Endodermal cell (in vitro differentiated cells): Measurements from ENCODE around the gene CYP46A1. TPM values are rescaled to one million over a fixed set of nuclear protein-coding genes. Genes with fewer than 3 reads are reported as not detected.

Experiments used
- DNase-seq: peaks from one replicate; pipeline ENCODE4 v3.0.0-alpha.2; 2017
- H3K27ac ChIP-seq: 2 replicates; pipeline ENCODE4 v1.5.1; 2013; ENCODE audit warnings: mild to moderate bottlenecking, low read depth, low read length, moderate library complexity
- H3K27me3 ChIP-seq: 2 replicates; pipeline ENCODE4 v1.6.1; 2013; ENCODE audit warnings: mild to moderate bottlenecking, low read length, moderate library complexity; ENCODE audit not compliant: insufficient read depth, control insufficient read depth, poor library complexity, severe bottlenecking
- H3K36me3 ChIP-seq: 2 replicates; pipeline ENCODE4 v1.7.0; 2013; ENCODE audit warnings: mild to moderate bottlenecking, low read length, moderate library complexity; ENCODE audit not compliant: control insufficient read depth, insufficient read depth
- H3K4me1 ChIP-seq: one replicate; pipeline ENCODE4 v1.7.0; 2013; ENCODE audit warnings: low read length; ENCODE audit not compliant: control insufficient read depth, insufficient read depth
- H3K4me3 ChIP-seq: 2 replicates; pipeline ENCODE4 v1.5.1; 2013; ENCODE audit warnings: mild to moderate bottlenecking, low read length, moderate library complexity
- H3K9ac ChIP-seq: 2 replicates; pipeline ENCODE4 v1.6.1; 2013; ENCODE audit warnings: mild to moderate bottlenecking, low read length, moderate library complexity; ENCODE audit not compliant: poor library complexity, severe bottlenecking; ENCODE audit errors: extremely low read depth
- H3K9me3 ChIP-seq: 2 replicates; pipeline ENCODE4 v1.6.1; 2013; ENCODE audit warnings: mild to moderate bottlenecking, low read length, moderate library complexity; ENCODE audit not compliant: control insufficient read depth
- H3K27ac Mint-ChIP-seq: 2 replicates; pipeline ENCODE4 v1.8.0; 2020; ENCODE audit warnings: mixed read lengths
- H3K27me3 Mint-ChIP-seq: 2 replicates; pipeline ENCODE4 v1.8.0; 2021; ENCODE audit warnings: mild to moderate bottlenecking, mixed read lengths; ENCODE audit not compliant: insufficient read depth
- H3K36me3 Mint-ChIP-seq: 2 replicates; pipeline ENCODE4 v1.8.0; 2020; ENCODE audit warnings: low read depth, mixed read lengths
- H3K4me1 Mint-ChIP-seq: 2 replicates; pipeline ENCODE4 v1.8.0; 2020; ENCODE audit warnings: mixed read lengths
- H3K4me3 Mint-ChIP-seq: 2 replicates; pipeline ENCODE4 v1.8.0; 2020; ENCODE audit warnings: mild to moderate bottlenecking, moderate library complexity, mixed read lengths
- H3K9me3 Mint-ChIP-seq: 2 replicates; pipeline ENCODE4 v1.8.0; 2020; ENCODE audit warnings: mild to moderate bottlenecking, mixed read lengths
- CTCF ChIP-seq: fragments of 200-600 bp; sonication (generic); conservative IDR thresholded peaks from 2 replicates; pipeline ENCODE4 v1.5.0; 2021; ENCODE audit warnings: antibody characterized with exemption, mild to moderate bottlenecking
- whole genome bisulfite sequencing, 2 experiments: methylation state at CpG; one replicate each; pipeline versions ENCODE4 v1.1.5 to v1.1.7; 2013; ENCODE audit warnings: missing lambda C conversion rate in 2 of 2, mixed read lengths in 1 of 2; ENCODE audit not compliant: insufficient coverage in 1 of 2, insufficient read length in 1 of 2; 5-methylcytosine and 5-hydroxymethylcytosine counted together
- total RNA-seq, 2 donors: library from RNA; stranded (reverse); fragmentation: NEBNext Ultra II Directional in 1 of 2; extraction: Animal tissue kit (Norgen Biotek cat#: 25700) in 1 of 2; gene quantifications; 2 replicates in 1 of 2; 3 replicates in 1 of 2; pipeline ENCODE4 v1.2.1, GENCODE V29; 2021

Gene CYP46A1
- total RNA-seq, 2 donors from 2014 or later = 0.55 to 0.57 TPM

DNA sequence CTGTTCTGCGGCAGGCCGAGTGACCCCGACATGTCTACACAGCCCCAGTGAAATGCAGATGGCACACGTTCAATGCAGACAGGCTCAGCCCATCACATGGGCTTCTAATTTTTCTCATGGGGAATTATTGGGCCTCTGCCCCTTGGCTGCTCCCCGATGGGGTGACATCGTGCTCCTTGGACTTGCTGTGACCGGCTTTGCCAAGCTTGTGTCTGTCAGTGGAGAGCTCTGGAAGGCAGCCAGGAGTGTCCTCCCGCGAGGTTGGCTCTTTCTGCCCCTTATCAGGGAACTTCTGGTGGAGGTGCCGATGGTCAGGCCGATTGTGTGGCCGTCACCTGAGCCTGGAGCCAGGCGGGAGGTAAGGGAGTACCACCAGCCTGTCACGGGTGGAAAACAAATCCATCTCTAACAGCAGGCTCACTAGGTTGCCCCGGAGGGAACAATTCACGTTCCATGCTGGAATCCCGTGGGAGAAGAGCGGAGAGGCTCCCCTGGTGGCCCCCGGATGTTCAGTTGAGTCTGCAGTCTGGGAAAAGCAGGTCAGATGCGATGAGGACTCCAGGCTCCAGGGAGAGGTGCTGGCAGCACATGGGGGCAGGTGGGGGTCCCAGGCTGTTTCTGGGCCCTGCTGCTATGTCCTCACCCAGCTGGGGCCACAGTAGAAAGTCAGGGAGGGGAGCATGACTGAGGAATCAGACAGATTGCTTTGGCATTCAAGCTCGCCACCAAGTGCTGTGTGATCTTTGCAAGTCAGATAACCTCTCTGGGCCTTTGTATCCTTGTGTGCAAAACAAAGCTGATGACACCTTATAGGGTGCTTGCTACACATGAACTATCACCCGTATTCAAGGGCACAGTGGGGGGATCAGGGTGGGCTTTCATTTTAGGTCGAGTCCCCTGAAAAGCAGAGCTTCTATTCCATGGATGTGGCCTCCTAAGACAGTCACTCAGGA, 65.9 kb downstream of the CYP46A1 start:
- H3K4me3 ChIP-seq = no peak overlapping the region
- no peaks in the 10 kb centered on the region for H3K27me3 ChIP-seq
- Mint-ChIP-seq H3K4me1 (no peaks in the 10 kb centered on the region), H3K27me3 (peaks cover 37% of the 10 kb centered on the region), H3K9me3 (no peaks in the 10 kb centered on the region), H3K36me3 (no peaks in the 10 kb centered on the region), H3K4me3 (no peak overlapping the region), H3K27ac (no peak overlapping the region)
- TF ChIP-seq CTCF = no peak
- WGBS, 2 experiments = 88% methylated on average over 17 to 23 of the region's 23 CpGs
- H3K36me3 ChIP-seq = no peaks in the 10 kb centered on the region
- no peaks in the 10 kb centered on the region for H3K4me1 ChIP-seq
- DNase-seq = no peak
- H3K27ac ChIP-seq = no peak overlapping the region
- H3K9me3 ChIP-seq = no peaks in the 10 kb centered on the region
- H3K9ac ChIP-seq = no peak overlapping the region

GRCh38 chr14:99750746-99751450, 66.8 kb downstream of the CYP46A1 start:
- 94 to 96% methylated on average over 4 to 11 of the region's 11 CpGs for WGBS, 2 experiments
- H3K9me3 Mint-ChIP-seq = no peaks in the 10 kb centered on the region
- no peak for TF ChIP-seq CTCF
- Histone ChIP-seq H3K9me3 (no peaks in the 10 kb centered on the region), H3K36me3 (no peaks in the 10 kb centered on the region), H3K9ac (no peak overlapping the region), H3K4me3 (no peak overlapping the region), H3K4me1 (no peaks in the 10 kb centered on the region), H3K27me3 (no peaks in the 10 kb centered on the region), H3K27ac (no peak overlapping the region)
- H3K27me3 Mint-ChIP-seq = peaks cover 33% of the 10 kb centered on the region
- no peak for DNase-seq
- H3K27ac Mint-ChIP-seq = no peak overlapping the region
- no peaks in the 10 kb centered on the region for H3K36me3 Mint-ChIP-seq
- no peak overlapping the region for H3K4me3 Mint-ChIP-seq
- no peaks in the 10 kb centered on the region for H3K4me1 Mint-ChIP-seq

DNA sequence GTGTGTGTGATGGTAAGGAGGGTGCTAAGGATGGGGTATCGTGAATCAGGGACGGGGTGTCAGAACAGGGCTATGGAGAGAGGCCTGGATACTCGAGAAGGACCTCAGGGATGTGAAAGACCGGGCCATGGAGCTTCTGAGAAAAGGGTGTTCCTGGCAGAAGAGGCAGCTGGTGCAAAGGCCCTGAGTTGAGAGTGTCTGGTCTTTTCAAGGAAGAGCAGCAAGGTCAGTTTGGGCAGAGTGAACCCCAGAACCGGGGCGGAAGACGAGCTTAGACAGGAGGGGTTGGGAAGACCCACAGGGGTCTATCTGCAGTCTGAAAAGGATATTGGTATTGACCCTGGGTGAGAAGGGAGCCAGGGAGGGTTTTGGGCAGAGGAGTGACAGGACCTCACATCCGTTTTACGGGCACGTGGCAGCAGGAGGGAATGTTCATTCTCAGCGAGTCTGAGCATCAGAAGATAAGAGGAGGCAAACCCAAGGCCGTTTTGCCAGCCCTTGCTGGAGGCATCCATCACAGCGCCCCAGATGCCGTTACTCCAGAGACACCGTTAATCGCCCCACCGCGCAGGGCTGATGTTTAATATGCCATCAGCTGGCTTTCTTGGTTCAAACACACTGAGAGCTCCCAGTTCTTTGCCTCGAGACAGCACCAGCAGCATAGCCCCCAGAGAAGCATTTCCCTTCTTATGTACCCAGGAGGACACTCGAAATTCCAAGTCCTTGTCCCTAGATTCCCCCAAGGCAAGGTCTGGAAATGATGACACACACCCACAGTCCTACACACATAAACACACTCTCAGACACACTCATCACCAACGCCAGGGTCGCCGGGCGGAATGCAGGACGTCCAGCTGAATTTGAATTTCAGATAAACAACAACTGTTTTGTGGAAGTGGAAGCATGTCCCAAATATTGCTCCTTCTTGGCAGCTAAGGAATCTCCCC, 67.7 kb downstream of the CYP46A1 start:
- Mint-ChIP-seq H3K27me3 (peaks cover 28% of the 10 kb centered on the region), H3K36me3 (no peaks in the 10 kb centered on the region), H3K4me3 (no peak overlapping the region), H3K9me3 (no peaks in the 10 kb centered on the region), H3K4me1 (no peaks in the 10 kb centered on the region), H3K27ac (no peak overlapping the region)
- Histone ChIP-seq H3K9me3 (no peaks in the 10 kb centered on the region), H3K27me3 (no peaks in the 10 kb centered on the region), H3K9ac (no peak overlapping the region), H3K27ac (no peak overlapping the region), H3K4me1 (no peaks in the 10 kb centered on the region), H3K4me3 (no peak overlapping the region), H3K36me3 (no peaks in the 10 kb centered on the region)
- WGBS, 2 experiments = 84 to 87% methylated on average over 14 to 25 of the region's 25 CpGs
- no peak for TF ChIP-seq CTCF
- DNase-seq = no peak
